PC-3 (cell line): ENCODE data around the gene RLN2. TPM values are rescaled to one million over a fixed set of nuclear protein-coding genes. Genes with fewer than 3 reads are reported as not detected.
"Not testable (repeated sequence)": the region's sequence is repeated elsewhere in the genome, so short reads cannot be mapped to it uniquely, and the experiment has no call there.

Experiments
- ATAC-seq: fragments of 200-7000 bp; cut with Tn5 transposase; 2 replicates; pipeline ENCODE4 v1.9.1; 2020; ENCODE audit warnings: mild to moderate bottlenecking, moderate library complexity
- BruUV-seq: library from RNA; stranded (reverse); fragments of 400-500 nt; replicated peaks from 2 replicates; lab custom pipeline; 2021; lab: Mats Ljungman, UMichigan
- CTCF ChIA-PET: fragments of 300-600 bp; sonication (Branson Sonifier 250); formaldehyde crosslinking; loops from one replicate; lab custom pipeline; 2022; ENCODE audit warnings: antibody characterized with exemption; lab: Charles Lee
- POLR2A ChIA-PET: fragments of 300-600 bp; sonication (Branson Sonifier 250); formaldehyde crosslinking; loops from one replicate; lab custom pipeline; 2022; ENCODE audit warnings: antibody characterized with exemption; ENCODE audit not compliant: unreplicated experiment; lab: Charles Lee
- DNase-seq: peaks from one replicate; pipeline ENCODE4 v3.0.0-alpha.2; 2015
- H2AFZ ChIP-seq: fragments of 300-600 bp; sonication (generic); 2 replicates; pipeline ENCODE4 v1.6.0; 2016; ENCODE audit warnings: antibody characterized with exemption, low read length
- H3F3A ChIP-seq: fragments of 300-600 bp; sonication (generic); one replicate; pipeline ENCODE4 v1.6.0; 2017; ENCODE audit warnings: antibody characterized with exemption, low read length, control low read depth, mild to moderate bottlenecking; ENCODE audit not compliant: unreplicated experiment
- H3K27ac ChIP-seq: fragments of 300-600 bp; sonication (generic); 2 replicates; pipeline ENCODE4 v1.5.1; 2016; ENCODE audit warnings: mild to moderate bottlenecking, low read length
- H3K27me3 ChIP-seq: fragments of 300-600 bp; sonication (generic); 2 replicates; pipeline ENCODE4 v1.6.1; 2016; ENCODE audit warnings: low read length, mixed read lengths
- H3K36me3 ChIP-seq: fragments of 300-600 bp; sonication (generic); 2 replicates; pipeline ENCODE4 v1.6.1; 2016; ENCODE audit warnings: low read depth, mixed run types, low read length, mixed read lengths
- H3K4me1 ChIP-seq: fragments of 300-600 bp; sonication (generic); 2 replicates; pipeline ENCODE4 v1.5.1; 2016; ENCODE audit warnings: low read length; ENCODE audit not compliant: insufficient read depth
- H3K4me2 ChIP-seq: fragments of 300-600 bp; sonication (generic); 2 replicates; pipeline ENCODE4 v1.6.0; 2016; ENCODE audit warnings: low read length
- H3K4me3 ChIP-seq: fragments of 300-600 bp; sonication (generic); 2 replicates; pipeline ENCODE4 v1.5.1; 2016; ENCODE audit warnings: mild to moderate bottlenecking, low read length, mixed read lengths
- H3K79me2 ChIP-seq: fragments of 300-600 bp; sonication (generic); 2 replicates; pipeline ENCODE4 v1.6.1; 2017; ENCODE audit warnings: low read length, mixed read lengths
- H3K9ac ChIP-seq: fragments of 300-600 bp; sonication (generic); 2 replicates; pipeline ENCODE4 v1.6.0; 2016; ENCODE audit warnings: mild to moderate bottlenecking, low read length
- H3K9me2 ChIP-seq: fragments of 300-600 bp; sonication (generic); replicated peaks from 2 replicates; pipeline ENCODE4 v1.6.1; 2016; ENCODE audit warnings: mixed run types, low read length, mixed read lengths
- H3K9me3 ChIP-seq: fragments of 300-600 bp; sonication (generic); 2 replicates; pipeline ENCODE4 v1.6.1; 2016; ENCODE audit warnings: low read length, mixed read lengths
- H4K20me1 ChIP-seq: fragments of 300-600 bp; sonication (generic); 2 replicates; pipeline ENCODE4 v1.6.1; 2016; ENCODE audit warnings: low read length, mixed read lengths
- EZH2 ChIP-seq: fragments of 300-600 bp; sonication (generic); IDR thresholded peaks from one replicate; pipeline ENCODE4 v1.6.1; 2017; ENCODE audit warnings: antibody characterized with exemption, mild to moderate bottlenecking, low read length; ENCODE audit not compliant: unreplicated experiment
- EZH2phosphoT487 ChIP-seq: fragments of 300-600 bp; sonication (generic); IDR thresholded peaks from 2 replicates; pipeline ENCODE4 v1.6.1; 2018; ENCODE audit warnings: mild to moderate bottlenecking, antibody characterized with exemption, low read length, borderline replicate concordance
- intact Hi-C: fragments of 100-400 bp; cut with micrococcal nuclease; formaldehyde crosslinking; loops from 2 replicates; pipeline ENCODE4 v1.9.0; 2023
- total RNA-seq: library from RNA; depleted of rRNA; stranded (reverse); fragments of >200 nt; gene quantifications from 2 replicates; pipeline ENCODE4 v1.2.3, GENCODE V29; 2014
- TF ChIP-seq, protein P1 (sequence below): fragments of 300-600 bp; sonication (generic); conservative IDR thresholded peaks from 2 replicates; pipeline ENCODE4 v1.5.1; 2017; ENCODE audit warnings: antibody characterized with exemption, low read depth, mild to moderate bottlenecking, low read length

RLN2 gene
- total RNA-seq, 1 experiment from 2014 or later: not detected

DNA sequence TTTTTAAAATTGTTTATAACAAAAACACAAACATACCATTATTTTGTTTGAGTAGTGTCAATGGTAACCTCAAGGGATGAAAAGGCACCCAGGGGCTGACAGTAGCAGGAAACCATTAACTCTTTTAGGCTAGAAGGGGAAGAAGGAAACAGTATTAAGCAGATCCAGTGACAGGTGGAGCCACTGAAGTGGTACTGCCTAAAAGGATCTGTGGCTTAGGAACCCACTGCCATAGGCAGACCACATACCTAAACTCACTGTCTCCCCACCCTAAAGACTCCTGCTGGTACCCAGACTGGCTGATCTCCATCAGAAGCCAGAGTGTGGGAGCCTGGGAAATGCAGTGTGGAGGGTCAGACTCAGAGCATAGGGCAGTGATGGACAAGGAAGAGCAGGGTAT, 21.7 kb upstream of the RLN2 start:
- H3F3A ChIP-seq: no peaks in the 10 kb centered on the region
- no peaks in the 10 kb centered on the region for H3K9me3 ChIP-seq
- intact Hi-C loops: no loop called here
- no peak overlapping the region for H2AFZ ChIP-seq
- H3K27me3 ChIP-seq: no peaks in the 10 kb centered on the region
- CTCF ChIA-PET: no interaction called here
- no peak overlapping the region for H3K4me3 ChIP-seq
- no peak for DNase-seq
- no peaks in the 10 kb centered on the region for H3K4me1 ChIP-seq
- H3K9me2 ChIP-seq: no peaks in the 10 kb centered on the region
- no TSS peak for BruUV-seq
- no peak for ATAC-seq
- H3K36me3 ChIP-seq: no peaks in the 10 kb centered on the region
- TF ChIP-seq, protein P1, sequence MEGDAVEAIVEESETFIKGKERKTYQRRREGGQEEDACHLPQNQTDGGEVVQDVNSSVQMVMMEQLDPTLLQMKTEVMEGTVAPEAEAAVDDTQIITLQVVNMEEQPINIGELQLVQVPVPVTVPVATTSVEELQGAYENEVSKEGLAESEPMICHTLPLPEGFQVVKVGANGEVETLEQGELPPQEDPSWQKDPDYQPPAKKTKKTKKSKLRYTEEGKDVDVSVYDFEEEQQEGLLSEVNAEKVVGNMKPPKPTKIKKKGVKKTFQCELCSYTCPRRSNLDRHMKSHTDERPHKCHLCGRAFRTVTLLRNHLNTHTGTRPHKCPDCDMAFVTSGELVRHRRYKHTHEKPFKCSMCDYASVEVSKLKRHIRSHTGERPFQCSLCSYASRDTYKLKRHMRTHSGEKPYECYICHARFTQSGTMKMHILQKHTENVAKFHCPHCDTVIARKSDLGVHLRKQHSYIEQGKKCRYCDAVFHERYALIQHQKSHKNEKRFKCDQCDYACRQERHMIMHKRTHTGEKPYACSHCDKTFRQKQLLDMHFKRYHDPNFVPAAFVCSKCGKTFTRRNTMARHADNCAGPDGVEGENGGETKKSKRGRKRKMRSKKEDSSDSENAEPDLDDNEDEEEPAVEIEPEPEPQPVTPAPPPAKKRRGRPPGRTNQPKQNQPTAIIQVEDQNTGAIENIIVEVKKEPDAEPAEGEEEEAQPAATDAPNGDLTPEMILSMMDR: no peak
- TF ChIP-seq EZH2 (no peak), EZH2phosphoT487 (no peak)
- no peak overlapping the region for H3K4me2 ChIP-seq
- H4K20me1 ChIP-seq: no peaks in the 10 kb centered on the region
- no peak overlapping the region for H3K27ac ChIP-seq
- POLR2A ChIA-PET: no interaction called here
- H3K9ac ChIP-seq: no peak overlapping the region
- H3K79me2 ChIP-seq: no peaks in the 10 kb centered on the region

DNA sequence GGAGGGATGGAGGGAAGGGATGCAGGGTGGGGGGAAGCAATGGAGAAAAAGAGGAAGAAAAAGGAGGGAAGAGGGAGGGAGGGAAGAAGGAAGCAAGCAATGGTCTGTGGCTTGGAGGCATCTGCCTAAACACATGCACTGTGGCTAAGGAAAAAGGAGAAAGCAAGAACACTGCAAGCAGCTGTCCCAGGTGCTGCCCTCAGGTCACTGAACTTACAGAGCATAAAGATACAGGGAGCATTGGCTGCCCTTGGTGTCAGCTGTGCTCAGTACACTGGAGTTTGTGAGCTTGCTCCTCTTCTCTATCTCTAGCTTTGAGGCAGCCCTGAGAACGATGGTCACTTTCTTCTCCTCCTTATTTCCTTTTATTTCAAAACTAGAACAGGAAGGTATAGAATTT, 17.1 kb upstream of the RLN2 start:
- H3K27ac ChIP-seq, DNase-seq, H3F3A ChIP-seq, H3K36me3 ChIP-seq, ATAC-seq, H3K4me2 ChIP-seq, POLR2A ChIA-PET, H3K79me2 ChIP-seq, H4K20me1 ChIP-seq, H3K4me1 ChIP-seq, H3K9me2 ChIP-seq, H3K27me3 ChIP-seq, H3K9me3 ChIP-seq, H3K4me3 ChIP-seq, H2AFZ ChIP-seq, H3K9ac ChIP-seq, BruUV-seq: not testable (repeated sequence)
- intact Hi-C loops: loop anchor here (1.0 to 2.0 kb wide), 2 partner anchors 57 to 135 kb away; no protein-coding TSS in a partner anchor
- CTCF ChIA-PET: interaction anchor here (0.5 to 1.0 kb wide), 3 partner anchors 27 to 135 kb away, joined by 3 to 9 read pairs (median 3); no protein-coding TSS in a partner anchor

DNA sequence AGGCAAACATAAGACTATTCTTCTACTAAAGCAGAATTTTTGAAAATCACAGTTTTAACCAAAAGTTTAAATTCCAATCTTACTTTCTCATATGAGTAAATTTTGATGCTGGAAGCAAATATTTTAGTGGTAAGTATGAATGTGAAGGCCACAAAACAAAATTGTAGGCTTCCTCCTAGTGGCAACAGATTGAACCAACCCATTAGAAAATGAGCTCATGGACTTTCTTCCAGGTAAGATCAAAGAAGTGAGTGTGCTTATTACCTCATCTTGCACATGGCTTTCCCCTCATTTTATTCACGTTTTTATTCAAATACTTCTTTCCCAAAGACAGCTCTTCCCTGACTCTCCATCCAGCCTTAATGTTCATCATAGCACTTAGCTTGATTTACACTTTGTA, 16.5 kb upstream of the RLN2 start:
- no peaks in the 10 kb centered on the region for H4K20me1 ChIP-seq
- ChIA-PET POLR2A (no interaction called here), CTCF (interaction anchor here (0.5 to 1.0 kb wide), 3 partner anchors 27 to 135 kb away, joined by 3 to 9 read pairs (median 3); no protein-coding TSS in a partner anchor)
- H3K36me3 ChIP-seq: no peaks in the 10 kb centered on the region
- H2AFZ ChIP-seq: no peak overlapping the region
- H3K4me3 ChIP-seq: no peak overlapping the region
- DNase-seq (peak; percentile 29), ATAC-seq (no peak)
- no peak overlapping the region for H3K4me2 ChIP-seq
- no peaks in the 10 kb centered on the region for H3K9me3 ChIP-seq
- no peaks in the 10 kb centered on the region for H3K79me2 ChIP-seq
- no peaks in the 10 kb centered on the region for H3F3A ChIP-seq
- no peaks in the 10 kb centered on the region for H3K4me1 ChIP-seq
- no peaks in the 10 kb centered on the region for H3K27me3 ChIP-seq
- TF ChIP-seq, protein P1: peak; percentile 41
- TF ChIP-seq EZH2phosphoT487: no peak
- no peaks in the 10 kb centered on the region for H3K9me2 ChIP-seq
- BruUV-seq: no TSS peak
- no peak overlapping the region for H3K9ac ChIP-seq
- no peak overlapping the region for H3K27ac ChIP-seq
- intact Hi-C loops: loop anchor here (1.0 to 2.0 kb wide), 2 partner anchors 56 to 135 kb away; no protein-coding TSS in a partner anchor

DNA sequence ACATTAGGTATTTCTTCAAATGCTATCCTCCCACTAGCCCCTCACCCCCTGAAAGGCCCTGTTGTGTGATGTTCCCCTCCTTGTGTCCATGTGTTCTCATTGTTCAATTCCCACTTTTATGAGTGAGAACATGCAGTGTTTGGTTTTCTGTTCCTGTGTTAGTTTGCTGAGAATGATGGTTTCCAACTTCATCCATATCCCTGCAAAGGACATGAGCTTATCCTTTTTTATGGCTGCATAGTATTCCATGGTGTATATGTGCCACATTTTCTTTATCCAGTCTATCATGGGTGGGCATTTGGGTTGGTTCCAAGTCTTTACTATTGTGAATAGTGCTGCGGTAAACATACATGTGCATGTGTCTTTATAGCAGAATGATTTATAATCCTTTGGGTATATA, 11.9 kb upstream of the RLN2 start:
- POLR2A ChIA-PET, ATAC-seq, H2AFZ ChIP-seq, BruUV-seq, H3K9ac ChIP-seq, H3K4me1 ChIP-seq, H3K36me3 ChIP-seq, intact Hi-C loops, H4K20me1 ChIP-seq, H3K9me3 ChIP-seq, H3K27me3 ChIP-seq, H3K4me3 ChIP-seq, H3K79me2 ChIP-seq, H3K9me2 ChIP-seq, H3K27ac ChIP-seq, H3F3A ChIP-seq, DNase-seq, CTCF ChIA-PET, H3K4me2 ChIP-seq: not testable (repeated sequence)
